ENCODE measurements around the gene RASGRF1.

- TF ChIP-seq EZH2phosphoT487 (IDR thresholded peaks at IDR 0.05; ENCODE audit: borderline replicate concordance, low read length), result no peak
- TF ChIP-seq, protein P1, sequence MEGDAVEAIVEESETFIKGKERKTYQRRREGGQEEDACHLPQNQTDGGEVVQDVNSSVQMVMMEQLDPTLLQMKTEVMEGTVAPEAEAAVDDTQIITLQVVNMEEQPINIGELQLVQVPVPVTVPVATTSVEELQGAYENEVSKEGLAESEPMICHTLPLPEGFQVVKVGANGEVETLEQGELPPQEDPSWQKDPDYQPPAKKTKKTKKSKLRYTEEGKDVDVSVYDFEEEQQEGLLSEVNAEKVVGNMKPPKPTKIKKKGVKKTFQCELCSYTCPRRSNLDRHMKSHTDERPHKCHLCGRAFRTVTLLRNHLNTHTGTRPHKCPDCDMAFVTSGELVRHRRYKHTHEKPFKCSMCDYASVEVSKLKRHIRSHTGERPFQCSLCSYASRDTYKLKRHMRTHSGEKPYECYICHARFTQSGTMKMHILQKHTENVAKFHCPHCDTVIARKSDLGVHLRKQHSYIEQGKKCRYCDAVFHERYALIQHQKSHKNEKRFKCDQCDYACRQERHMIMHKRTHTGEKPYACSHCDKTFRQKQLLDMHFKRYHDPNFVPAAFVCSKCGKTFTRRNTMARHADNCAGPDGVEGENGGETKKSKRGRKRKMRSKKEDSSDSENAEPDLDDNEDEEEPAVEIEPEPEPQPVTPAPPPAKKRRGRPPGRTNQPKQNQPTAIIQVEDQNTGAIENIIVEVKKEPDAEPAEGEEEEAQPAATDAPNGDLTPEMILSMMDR (conservative IDR thresholded peaks at IDR 0.05; ENCODE audit: low read depth, low read length), result no peak
Observed at GRCh38 chr15:79023918-79024317, 66.7 kb downstream of the RASGRF1 start.
